Coronary artery (tissue), 2 donors: ENCODE data around the gene PON2.

Source experiments
- DNase-seq: peaks from one replicate; pipeline ENCODE4 v3.0.0-alpha.2; 2017; ENCODE audit warnings: low spot score
- H3K27ac ChIP-seq, 2 donors: fragments of 200-600 bp; sonication (generic); one replicate each; pipeline ENCODE4 v1.5.1; 2016 to 2019
- H3K4me3 ChIP-seq: fragments of 200-600 bp; sonication (generic); 2 replicates; pipeline ENCODE4 v1.5.1; 2016; ENCODE audit warnings: mild to moderate bottlenecking, moderate library complexity
- TF ChIP-seq, protein P1 (sequence below): fragments of 200-600 bp; sonication (generic); IDR thresholded peaks from one replicate; pipeline ENCODE4 v1.5.1; 2019; ENCODE audit warnings: antibody characterized with exemption

Gene PON2

DNA sequence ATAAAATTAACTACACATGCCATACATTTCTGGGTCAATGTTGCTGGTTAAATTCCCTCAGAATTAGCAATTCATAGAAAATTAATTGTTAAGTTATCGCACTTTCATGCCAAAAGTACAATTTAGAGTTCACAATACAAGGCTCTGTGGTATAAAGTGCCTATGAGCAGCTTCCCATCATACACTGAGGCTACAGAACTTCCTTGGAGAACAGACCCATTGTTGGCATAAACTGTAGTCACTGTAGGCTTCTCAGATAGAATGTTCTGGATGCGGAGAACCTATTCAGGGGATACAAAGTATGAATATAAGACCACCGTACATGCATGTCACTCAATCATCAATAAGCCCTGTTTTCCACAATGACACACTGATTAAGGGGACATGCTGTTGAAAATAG, 29.6 kb downstream of the PON2 start:
- Histone ChIP-seq H3K4me3 (no peak overlapping the region), H3K27ac (no peak overlapping the region)
- TF ChIP-seq, protein P1, sequence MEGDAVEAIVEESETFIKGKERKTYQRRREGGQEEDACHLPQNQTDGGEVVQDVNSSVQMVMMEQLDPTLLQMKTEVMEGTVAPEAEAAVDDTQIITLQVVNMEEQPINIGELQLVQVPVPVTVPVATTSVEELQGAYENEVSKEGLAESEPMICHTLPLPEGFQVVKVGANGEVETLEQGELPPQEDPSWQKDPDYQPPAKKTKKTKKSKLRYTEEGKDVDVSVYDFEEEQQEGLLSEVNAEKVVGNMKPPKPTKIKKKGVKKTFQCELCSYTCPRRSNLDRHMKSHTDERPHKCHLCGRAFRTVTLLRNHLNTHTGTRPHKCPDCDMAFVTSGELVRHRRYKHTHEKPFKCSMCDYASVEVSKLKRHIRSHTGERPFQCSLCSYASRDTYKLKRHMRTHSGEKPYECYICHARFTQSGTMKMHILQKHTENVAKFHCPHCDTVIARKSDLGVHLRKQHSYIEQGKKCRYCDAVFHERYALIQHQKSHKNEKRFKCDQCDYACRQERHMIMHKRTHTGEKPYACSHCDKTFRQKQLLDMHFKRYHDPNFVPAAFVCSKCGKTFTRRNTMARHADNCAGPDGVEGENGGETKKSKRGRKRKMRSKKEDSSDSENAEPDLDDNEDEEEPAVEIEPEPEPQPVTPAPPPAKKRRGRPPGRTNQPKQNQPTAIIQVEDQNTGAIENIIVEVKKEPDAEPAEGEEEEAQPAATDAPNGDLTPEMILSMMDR: no peak
- DNase-seq: no peak

DNA sequence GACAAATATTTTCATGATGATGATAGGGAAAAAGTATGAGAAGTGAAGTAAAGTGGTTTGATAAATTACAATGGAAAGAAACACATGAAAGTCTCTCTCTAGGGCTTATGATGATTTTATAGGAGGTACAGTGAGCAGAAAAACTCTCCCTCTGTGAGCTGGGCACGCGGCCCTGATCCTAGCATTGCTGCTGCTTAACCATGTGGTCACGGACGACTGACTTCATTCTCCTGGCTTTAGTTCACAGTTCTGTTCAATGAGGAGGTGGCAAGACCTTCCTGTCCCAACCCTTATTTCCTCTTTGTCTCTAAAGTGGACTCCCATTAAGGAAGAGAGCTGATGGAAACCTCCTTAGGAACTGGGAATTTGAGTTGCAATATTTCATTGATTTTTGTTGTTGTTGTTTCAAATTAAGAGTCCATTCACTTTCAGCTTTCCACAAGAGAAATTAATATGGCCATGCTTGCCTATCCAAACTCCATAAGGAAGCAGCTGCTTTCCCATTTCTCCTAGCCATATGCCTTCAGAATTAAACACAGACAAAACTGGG, 30.4 kb downstream of the PON2 start:
- TF ChIP-seq, protein P1: no peak
- H3K4me3 ChIP-seq: no peak overlapping the region
- no peak overlapping the region for H3K27ac ChIP-seq
- DNase-seq: no peak

DNA sequence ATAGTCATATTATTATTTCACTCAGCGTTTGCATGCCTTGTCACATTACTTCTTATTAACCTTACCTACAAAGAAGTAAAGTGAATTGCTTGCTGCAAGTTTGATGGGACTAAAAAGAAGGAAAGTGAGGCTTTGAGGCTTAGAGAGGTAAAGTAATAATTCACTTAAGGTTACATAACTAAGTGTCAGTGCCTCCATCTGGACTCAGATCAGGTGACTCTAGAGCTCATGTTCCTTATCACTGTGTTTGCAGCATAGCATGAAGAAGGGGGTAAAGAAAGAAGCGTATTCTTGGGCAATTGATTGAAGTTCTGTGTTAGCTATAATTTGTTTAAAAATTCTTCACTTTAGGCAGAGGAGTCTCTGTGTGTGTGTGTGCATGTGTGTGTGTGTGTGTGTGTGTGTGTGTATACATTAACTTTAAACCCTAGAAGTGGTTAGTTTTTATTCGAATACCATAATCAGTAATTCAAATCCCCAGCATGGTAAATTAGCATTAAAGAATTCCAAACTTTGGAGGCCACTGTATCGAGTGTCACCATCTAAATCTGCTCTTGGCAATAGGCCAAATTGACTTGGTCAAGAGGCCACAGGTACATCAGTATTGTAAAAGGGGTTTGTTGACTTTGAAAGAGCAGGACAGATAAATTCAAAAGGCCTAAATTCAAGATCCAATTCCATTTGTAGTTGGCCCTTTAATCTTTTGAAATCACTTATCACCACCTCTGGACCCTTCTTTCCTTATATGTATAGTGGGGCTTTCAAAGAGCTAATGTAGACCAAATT, 36.5 kb downstream of the PON2 start:
- Histone ChIP-seq H3K4me3 (no peak overlapping the region), H3K27ac (no peak overlapping the region)
- TF ChIP-seq, protein P1: no peak
- no peak for DNase-seq

DNA sequence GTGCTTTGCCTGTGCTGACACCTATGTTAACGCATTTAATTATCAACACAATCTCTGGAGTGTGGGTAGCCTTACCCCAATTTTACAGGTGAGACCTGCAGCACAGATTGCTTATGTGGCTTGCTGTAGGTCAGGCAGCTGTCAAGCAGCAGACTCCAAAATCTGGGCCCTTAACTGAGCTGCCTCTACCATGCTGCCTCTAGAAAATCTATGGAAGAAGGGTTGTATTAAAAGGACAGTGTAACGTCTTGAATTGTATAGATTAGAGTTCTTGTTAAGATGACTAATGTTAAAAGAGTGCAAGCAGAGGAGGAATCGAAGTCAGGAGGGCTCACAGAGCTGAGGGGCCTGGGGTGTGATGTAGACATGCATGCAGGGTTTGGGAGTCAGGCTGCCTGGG, 37.4 kb downstream of the PON2 start:
- Histone ChIP-seq H3K27ac (no peak overlapping the region), H3K4me3 (no peak overlapping the region)
- DNase-seq: no peak
- TF ChIP-seq, protein P1: no peak

DNA sequence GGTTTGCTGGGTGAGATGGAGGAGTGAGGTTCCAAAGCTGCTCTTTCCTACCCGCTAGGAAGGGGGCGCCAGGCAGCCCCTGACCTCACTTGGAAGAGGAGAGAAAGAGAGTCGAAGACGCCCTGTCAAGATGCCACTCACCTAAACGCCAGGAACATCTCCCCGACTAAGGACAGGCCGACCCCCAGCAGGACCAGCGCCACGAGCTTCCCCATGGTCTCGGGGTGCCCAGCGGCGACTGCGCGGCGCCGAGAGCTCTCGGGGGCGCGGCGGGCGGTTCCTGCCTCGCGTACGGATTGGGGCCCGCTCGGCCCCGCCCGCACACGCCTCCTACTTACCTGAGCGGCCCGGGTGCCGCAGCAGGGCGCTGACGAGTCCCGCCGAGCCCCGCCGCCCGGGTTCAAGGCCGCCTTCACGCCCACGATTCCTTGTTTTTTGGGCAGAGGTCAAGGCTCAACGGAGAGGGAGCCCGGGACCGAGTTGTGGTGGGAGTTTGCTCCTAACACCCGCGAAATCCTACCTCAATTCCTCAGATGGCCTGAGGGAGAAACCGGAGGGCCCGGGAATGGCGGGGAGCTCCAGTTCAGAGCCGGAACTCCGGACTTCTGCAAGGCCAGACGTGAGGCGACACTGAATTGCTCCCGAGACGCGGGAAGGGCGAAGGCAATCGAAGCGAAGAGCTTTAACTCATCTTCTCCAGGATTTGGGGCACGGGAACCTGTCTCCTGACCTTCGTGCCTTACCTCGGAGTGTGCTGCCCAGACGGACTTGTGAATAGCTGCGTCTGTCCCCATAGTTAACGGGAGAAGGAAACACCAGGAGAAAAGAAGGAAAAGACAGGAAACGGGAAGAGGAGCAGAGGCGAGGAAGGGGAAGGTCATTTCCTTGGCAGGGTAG, 38.4 kb downstream of the PON2 start, which contains the start of gene PON3:
Gene PON3 (minus strand): TSS at position 240 of the 897 bp plus-strand sequence. CDS start 25 bp downstream, at position 215.
- H3K27ac ChIP-seq: no peak within 1 kb of the TSS
- no peak for DNase-seq
- peak within 1 kb of the TSS; percentile 66 for H3K4me3 ChIP-seq
- TF ChIP-seq, protein P1: no peak

DNA sequence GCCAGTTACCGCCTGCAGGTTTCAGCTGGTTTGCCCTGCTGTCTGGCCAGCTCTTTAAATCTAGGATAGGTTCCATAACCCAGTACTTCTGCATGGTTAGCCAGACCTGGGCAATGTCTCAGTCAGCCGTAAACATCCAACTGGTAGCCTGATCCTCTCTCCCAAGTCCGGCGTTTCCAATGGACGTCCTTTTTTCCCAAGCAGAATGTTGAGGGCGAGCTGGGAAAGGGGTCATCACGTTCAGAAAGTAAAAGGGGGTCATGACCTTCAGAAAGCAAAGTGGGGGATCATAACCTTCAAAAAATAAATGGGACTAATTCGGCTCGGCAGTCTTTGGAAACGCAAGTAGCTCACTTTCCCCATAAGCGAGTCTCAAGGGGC, 39.1 kb downstream of the PON2 start:
- H3K27ac ChIP-seq: no peak overlapping the region
- TF ChIP-seq, protein P1: no peak
- no peak for DNase-seq
- H3K4me3 ChIP-seq: peak overlapping the region; percentile 66
